HK-2 (cell line): Measurements from ENCODE around the gene EML2.
"Not testable (repeated sequence)": the region's sequence is repeated elsewhere in the genome, so short reads cannot be mapped to it uniquely, and the experiment has no call there.

Experiments
- DNase-seq: peaks from one replicate; pipeline ENCODE4 v3.0.0-alpha.2; 2018; ENCODE audit not compliant: unreplicated experiment

Gene EML2

GRCh38 chr19:45650722-45651121 is 11.5 kb upstream of the EML2 start:
- DNase-seq: no peak

GRCh38 chr19:45646345-45646698 is 7.1 kb upstream of the EML2 start:
- DNase-seq: no peak

DNA sequence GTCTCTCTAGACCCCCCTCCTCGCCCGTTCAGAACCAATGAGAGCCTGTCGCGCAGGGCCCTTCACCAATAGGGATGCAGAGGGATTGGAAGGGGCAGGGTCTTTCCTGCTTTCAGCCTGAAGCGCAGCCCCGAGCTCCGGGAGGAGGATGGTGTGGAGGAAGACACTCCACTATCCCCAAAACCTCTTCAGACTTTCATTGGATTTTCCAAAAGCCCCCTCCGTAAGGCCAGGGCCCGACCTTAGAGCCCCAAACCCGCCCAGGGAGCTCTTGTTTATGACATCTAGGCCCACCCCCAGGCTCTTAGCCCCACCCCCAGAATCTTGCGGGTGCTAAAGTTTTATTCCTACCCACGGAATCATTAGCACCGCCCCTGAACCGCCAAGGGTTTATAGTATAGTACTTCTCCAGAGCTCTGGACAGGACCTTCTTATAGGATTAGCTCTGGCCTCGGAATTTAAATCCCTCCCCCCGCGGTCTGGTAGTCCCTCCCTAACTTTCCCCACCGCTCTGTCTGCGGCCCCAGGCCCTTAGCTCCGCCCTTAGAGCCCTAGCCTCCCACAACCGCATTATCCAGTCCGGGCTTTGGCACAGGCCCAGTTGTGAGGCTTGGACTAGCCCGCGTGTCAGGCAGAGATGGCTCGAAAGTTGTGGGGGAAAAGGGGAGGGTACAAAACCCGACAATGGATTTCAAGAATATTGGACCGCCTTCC is 6.6 kb upstream of the EML2 start:
- peak; percentile 82 for DNase-seq

DNA sequence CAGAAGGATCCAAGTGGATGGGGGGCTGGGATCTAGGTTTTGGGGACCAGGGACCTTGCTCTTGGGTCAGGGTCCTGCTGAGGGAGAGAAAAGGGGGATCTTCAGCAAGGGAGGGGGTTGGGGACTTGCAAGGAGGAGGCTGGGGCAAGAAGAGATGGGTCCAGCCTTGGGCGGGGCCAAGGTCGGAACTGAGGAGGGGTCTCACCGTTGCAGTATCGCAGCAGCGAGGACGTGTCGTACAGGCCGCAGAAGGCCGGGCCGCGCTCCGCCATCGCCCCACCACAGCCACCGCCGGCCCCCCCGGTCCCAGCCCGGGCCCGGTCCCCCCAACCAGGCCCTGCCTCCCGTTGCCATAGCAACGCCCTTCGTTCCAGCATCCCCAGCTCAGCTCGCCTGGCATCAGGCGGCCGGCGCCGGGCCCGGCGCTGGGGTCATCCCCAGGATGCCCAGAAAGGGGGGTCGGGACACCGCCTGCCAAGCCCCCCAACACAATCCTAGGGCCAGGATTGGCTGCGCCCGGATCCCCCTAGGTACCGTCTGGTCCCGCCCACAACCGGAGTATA is 6.0 kb upstream of the EML2 start:
- DNase-seq: no peak

- DNase-seq: no peak
Observed at GRCh38 chr19:45643927-45644771, 5.0 kb upstream of the EML2 start.

- peak; percentile 91 for DNase-seq
Observed at GRCh38 chr19:45643024-45643926, 4.1 kb upstream of the EML2 start.

DNA sequence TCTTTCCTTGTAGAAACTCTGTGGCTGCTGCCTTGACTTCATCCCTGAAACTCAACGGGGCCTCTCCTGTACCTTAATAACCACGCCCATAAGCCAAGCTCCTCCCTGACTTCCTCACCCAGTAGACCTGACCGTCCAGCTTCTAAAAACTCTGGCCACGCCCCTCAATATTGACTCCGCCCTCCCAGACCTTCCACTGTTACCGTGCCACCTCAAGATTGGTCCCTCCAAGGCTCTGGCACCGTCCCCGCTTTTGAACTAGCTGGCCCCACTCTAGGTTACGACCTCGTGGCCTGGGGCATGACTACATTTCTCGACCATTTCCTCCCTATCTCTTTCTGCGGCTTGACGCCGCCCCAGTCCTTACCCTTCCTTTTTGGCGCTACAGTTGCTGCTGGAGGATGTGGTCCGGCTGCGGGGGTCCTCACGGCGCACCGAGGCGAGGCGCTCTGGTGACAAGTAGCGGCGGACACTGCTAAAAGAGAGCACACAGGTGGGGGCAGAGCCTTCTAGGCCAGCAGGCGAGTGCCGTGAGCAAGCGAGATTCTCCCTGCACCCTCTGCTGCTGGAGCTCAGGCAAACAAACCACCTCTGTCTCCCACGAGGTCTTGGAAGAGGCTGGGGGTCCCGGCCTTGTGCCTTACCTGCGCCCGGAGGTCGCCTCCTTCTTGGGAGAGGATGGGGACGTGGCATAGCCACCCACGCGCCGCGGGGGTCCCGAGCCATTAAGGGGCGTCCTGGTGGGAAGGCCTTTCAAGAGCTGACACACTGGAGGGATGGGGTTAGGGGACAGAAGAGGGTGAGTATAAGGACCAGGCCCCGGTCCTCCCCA is 2.3 kb upstream of the EML2 start:
- DNase-seq: peak; percentile 95

DNA sequence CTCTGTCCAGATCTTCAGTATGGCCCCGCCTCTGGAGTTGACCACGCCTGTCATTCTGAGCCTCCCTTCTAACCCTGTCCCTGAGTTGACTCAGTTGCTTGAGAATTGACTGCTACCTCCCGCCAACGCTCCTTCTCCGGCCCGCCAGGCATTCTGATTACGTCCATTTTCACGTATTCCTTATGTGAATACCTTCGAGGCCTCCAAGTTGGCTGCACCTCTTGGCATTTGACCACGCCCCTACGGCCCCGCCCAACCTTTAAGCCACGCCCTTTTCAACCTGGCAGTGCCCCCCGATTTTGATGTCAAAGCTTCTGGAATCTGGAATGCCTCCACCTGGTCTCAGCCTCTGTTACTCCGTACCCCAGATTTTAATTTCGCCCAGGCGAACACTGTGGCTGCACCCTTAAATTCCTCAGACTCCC is 1.7 kb upstream of the EML2 start:
- DNase-seq: no peak

GRCh38 chr19:45637890-45638667 is 1.1 kb downstream of the EML2 start:
- DNase-seq: no peak

GRCh38 chr19:45636902-45637301 is 2.3 kb downstream of the EML2 start:
- DNase-seq: no peak

DNA sequence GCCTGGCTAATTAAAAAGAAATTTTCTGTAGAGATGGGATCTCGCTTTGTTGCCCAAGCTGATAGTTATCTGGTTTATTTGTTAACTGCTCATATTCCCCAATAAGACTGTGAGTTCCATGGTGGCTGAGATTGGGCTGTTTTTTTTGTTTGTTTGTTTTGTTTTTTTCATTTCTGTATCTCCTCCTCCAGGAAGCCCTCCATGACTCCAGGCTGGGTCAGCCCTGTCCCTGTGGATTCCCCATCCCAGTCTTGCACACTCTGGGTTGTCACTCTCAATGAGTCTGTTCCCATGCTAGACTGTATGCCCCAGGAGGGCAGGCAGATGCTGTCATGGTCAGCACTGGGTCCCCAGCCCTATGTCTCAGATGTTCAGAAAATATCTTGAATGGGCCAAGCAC is 2.9 kb downstream of the EML2 start:
- no peak for DNase-seq

DNA sequence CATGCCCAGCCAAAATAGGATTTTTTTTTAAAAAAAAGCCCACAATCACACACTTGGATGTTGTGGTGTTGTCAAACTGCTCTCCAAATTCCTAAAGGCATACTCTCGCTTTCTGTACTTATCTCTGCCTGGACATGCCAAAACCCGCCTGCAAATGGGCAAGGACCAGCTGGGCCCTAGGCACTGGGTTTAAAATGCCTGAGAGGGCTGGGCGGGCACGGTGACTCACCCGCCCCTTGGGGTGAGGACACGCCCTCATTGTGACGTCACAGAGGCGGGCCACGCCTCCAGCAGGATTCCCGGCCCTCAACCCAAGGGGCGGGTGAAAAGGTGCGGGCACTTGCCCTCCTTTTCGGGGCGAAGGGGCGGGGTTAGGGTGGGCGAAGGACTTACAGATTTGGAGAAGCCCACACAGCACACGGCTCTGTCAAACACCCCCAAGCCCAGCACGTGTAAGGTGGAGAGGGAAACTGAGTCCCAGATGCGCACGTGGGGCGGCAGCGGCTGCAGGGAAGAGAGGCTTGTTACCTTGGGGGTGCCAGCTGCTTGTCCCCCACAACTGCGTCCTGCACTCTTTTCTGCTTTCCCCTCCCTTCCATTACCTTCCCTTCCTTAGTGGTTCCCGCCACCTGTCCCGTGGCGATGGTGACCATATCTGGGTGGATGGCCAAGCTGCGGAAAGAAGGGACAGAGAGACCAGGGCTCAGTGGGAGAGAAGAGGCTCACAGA is 6.6 kb downstream of the EML2 start:
- DNase-seq: peak; percentile 57

- no peak for DNase-seq
Observed at GRCh38 chr19:45630463-45630862, 8.7 kb downstream of the EML2 start.

- no peak for DNase-seq
Observed at GRCh38 chr19:45629704-45630103, 9.5 kb downstream of the EML2 start.

DNA sequence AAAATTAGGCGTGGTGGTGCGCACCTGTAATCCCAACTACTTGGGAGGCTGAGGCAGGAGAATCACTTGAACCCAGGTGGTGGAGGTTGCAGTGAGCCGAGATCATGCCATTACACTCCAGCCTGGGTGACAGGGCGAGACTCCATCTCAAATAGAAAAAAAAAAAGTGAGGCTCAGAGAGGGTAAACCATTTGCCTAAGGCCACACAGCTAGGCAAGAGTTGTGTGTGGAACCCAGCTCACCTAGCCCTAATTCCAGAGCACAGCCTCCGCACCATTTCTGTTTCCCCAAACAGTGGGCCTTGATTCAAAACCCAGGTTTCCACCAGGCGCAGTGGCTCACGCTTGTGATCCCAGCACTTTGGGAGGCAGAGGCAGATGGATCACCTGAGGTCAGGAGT is 11.0 kb downstream of the EML2 start:
- not testable (repeated sequence) for DNase-seq

GRCh38 chr19:45623984-45624383 is 15.2 kb downstream of the EML2 start:
- DNase-seq: no peak

- DNase-seq: no peak
Observed at GRCh38 chr19:45621976-45622503, 17.2 kb downstream of the EML2 start.

- no peak for DNase-seq
Observed at GRCh38 chr19:45621389-45621788, 17.8 kb downstream of the EML2 start.

- DNase-seq: no peak
Observed at GRCh38 chr19:45616704-45617017, 22.5 kb downstream of the EML2 start.
